Measurements from ENCODE around the gene PIP4K2A.
"Not testable (repeated sequence)": the region's sequence is repeated elsewhere in the genome, so short reads cannot be mapped to it uniquely, and the experiment has no call there.

PIP4K2A gene

DNA sequence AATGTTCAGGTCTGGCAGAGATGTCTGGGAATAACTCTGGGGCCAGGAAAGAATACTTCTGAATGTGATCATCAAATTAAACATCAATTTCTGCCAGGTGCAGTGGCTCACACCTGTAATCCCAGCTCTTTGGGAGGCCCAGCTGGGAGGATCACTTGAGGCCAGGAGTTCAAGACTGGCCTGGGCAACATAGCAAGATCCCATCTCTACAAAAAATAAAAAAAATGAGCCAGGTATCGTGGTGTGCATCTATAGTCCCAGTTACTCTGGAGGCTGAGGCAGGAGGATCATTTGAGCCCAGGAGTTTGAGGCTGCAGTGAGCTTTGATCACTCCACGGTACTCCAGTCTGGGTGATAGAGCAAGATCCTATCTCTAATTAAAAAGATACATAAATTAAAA, 214.4 kb downstream of the PIP4K2A start:
- H3K9me3 Mint-ChIP-seq, H3K4me1 Mint-ChIP-seq, DNase-seq, H3K27ac Mint-ChIP-seq, ATAC-seq, H3K4me3 Mint-ChIP-seq: not testable (repeated sequence)
- H3K27me3 Mint-ChIP-seq: peaks cover 33% of the 10 kb centered on the region

DNA sequence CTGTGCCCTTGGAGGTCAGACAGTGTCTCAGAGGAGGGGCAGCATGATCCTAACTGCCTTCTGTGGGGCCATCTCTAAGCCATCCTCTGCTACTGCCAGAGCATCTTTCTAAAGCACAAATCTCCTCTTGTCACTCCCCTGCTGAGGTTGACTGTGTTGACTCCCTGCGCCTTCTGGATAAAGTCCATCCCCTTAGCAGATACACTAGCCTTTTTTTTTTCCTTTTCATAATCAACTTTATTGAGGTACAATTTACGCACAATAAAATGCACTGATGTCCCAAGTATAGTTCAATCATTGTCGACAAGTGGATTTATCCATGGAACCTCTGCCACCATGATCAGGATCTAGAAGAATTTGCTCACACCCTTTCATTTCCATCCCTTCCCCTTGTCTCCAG, 219.0 kb downstream of the PIP4K2A start:
- H3K9me3 Mint-ChIP-seq: no peaks in the 10 kb centered on the region
- no peak overlapping the region for H3K27ac Mint-ChIP-seq

DNA sequence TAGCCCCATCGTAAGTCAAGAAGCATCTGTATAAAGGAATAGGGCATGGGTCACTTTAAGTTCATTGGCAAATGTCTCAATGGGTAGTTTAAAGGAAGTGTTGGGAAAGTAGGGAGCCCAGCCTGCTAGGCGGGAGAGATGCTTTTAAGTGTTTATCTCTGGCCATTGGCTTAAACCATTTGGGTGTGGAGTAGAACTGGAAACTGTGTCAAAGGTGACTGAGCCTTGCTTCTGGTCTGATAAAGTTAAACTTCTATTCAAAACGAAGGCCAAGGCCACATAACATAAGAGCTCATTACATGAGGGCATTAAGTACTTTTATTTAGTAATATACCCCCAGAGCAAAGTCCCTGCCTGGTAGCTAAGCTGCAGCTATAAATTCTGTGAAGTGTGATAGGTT, 220.4 kb downstream of the PIP4K2A start:
- ATAC-seq (no peak), DNase-seq (no peak)
- Mint-ChIP-seq H3K4me3 (no peak overlapping the region), H3K27me3 (peaks cover 49% of the 10 kb centered on the region), H3K4me1 (peaks cover 16% of the 10 kb centered on the region), H3K9me3 (no peaks in the 10 kb centered on the region), H3K27ac (no peak overlapping the region)

More for the DNA sequence above, 219.0 kb downstream of the PIP4K2A start:
- H3K4me3 Mint-ChIP-seq: no peak overlapping the region
- peaks cover 49% of the 10 kb centered on the region for H3K27me3 Mint-ChIP-seq
- peaks cover 16% of the 10 kb centered on the region for H3K4me1 Mint-ChIP-seq
- no peak for DNase-seq
- ATAC-seq: no peak

DNA sequence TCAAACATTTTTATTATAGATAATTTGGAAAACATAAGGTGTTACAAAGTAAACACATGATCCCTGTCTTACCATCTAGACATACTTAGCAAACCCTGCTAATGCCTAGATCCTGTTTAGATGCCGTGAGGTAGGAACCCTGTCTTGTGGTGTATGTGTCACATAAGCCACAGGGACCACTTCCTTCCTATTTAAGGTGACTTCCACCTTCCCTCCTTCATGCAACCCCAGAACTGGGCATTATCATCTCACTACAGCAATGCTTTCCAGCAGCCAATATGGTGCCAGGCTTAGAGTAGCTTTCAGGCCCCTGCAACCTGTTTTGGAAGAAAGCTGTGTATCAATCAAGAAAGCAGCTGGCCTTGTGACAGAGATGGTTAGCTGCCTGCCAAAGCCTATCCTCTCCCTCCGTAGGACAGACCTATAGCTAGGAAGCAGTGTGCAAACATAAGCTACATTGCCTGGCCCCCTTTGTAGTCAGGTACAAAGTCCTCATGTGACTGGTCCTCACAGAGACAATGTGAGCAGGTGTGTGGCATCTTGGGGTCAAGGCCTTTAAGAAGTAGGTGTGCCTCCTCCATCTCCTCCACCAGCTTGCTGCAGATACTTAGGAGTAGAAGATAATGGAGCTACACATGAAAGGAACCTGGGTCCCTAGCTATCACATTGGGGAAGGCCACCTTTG, 222.3 kb downstream of the PIP4K2A start:
- Mint-ChIP-seq H3K27ac (no peak overlapping the region), H3K4me3 (no peak overlapping the region), H3K4me1 (peaks cover 16% of the 10 kb centered on the region), H3K9me3 (no peaks in the 10 kb centered on the region), H3K27me3 (peaks cover 45% of the 10 kb centered on the region)
- ATAC-seq (peak; percentile 96), DNase-seq (peak; percentile 33 to 46)

DNA sequence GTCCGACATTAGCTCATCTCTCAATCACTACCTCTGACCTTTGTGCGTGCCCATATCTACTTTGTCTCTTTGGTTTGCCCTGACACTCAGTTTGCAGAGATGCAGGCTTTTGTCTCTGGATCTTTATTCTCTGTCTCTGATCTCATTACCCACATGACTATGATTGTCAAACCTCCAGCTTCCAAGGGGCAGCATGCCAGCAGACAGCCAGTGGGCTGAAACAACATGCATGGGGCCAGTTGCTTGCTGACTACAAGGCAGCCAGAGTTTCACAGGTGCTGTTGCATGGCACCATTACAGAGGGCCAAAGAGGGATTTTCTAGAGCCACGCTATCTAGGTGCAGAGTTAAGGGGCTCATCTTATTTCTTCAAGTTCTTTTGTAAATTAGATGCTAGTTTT, 222.9 kb downstream of the PIP4K2A start:
- H3K9me3 Mint-ChIP-seq: no peaks in the 10 kb centered on the region
- peaks cover 16% of the 10 kb centered on the region for H3K4me1 Mint-ChIP-seq
- H3K27ac Mint-ChIP-seq: no peak overlapping the region
- H3K4me3 Mint-ChIP-seq: no peak overlapping the region
- ATAC-seq: no peak
- H3K27me3 Mint-ChIP-seq: peaks cover 45% of the 10 kb centered on the region
- DNase-seq: no peak

DNA sequence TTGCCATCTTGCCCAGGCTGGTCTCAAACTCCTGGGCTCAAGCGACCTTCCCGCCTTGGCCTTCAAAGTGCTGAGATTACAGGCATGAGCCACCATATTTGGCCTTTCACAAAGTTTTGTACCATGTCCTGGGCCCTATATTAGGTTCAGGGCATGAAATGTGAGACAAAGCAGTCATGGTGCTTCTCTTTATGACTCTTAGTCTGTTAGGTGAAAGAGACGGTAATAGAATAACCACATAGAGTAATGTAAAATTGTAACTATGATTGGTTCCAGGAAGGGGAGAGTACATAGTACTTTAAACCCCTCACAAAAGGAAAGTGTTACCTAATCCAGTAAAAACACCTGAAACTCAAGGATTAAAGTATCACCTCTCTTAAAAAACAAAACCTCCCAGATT, 224.4 kb downstream of the PIP4K2A start:
- no peak for DNase-seq
- no peak overlapping the region for H3K27ac Mint-ChIP-seq
- ATAC-seq: peak; percentile 72
- H3K27me3 Mint-ChIP-seq: peaks cover 58% of the 10 kb centered on the region
- H3K4me1 Mint-ChIP-seq: peaks cover 16% of the 10 kb centered on the region
- no peak overlapping the region for H3K4me3 Mint-ChIP-seq
- no peaks in the 10 kb centered on the region for H3K9me3 Mint-ChIP-seq

DNA sequence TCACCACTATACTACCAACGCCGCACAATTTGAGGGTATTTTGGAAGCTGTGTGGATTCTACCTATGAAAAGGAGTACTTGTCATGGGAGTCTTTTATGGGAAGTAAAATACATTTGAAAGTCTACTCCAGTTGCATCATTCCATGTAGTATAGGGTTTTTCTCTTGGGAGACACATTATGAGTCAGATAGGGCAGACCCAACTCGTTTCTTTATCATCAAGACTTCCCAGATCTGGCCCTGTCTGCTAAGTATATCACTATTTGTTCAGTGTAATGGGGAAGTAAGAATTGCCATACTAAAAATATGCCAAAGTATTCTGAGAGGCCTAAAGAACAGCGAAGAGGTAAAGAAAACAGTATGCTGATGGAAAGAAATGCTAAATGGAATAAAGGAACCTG, 224.9 kb downstream of the PIP4K2A start:
- Mint-ChIP-seq H3K27ac (no peak overlapping the region), H3K27me3 (peaks cover 56% of the 10 kb centered on the region), H3K9me3 (no peaks in the 10 kb centered on the region), H3K4me1 (peaks cover 16% of the 10 kb centered on the region), H3K4me3 (no peak overlapping the region)
- DNase-seq (no peak), ATAC-seq (no peak)

DNA sequence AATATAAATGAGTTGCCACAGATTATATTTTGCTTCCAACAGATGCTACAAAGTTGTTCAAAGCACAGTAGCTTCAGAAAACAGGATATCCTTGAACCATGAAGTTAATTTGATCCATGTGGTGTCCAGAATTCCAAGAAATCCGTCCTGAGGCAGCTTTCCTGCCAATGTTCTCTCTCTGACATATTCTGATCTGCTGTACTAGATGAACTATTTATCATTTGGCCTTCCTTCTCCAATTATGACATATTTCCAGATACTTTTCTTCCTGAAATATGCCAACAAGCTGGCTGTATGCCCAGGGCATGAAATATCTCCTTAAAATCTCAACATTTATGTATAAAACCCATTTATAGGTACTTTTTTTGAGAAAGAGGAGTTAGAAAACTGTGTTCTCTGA, 227.9 kb downstream of the PIP4K2A start:
- no peaks in the 10 kb centered on the region for H3K9me3 Mint-ChIP-seq

More for the DNA sequence above, 227.9 kb downstream of the PIP4K2A start:
- no peak overlapping the region for H3K27ac Mint-ChIP-seq
- H3K27me3 Mint-ChIP-seq: peaks cover 42% of the 10 kb centered on the region
- H3K4me3 Mint-ChIP-seq: no peak overlapping the region
- no peak for ATAC-seq
- peaks cover 16% of the 10 kb centered on the region for H3K4me1 Mint-ChIP-seq
- no peak for DNase-seq
